HepG2 (cell line): ENCODE results near the gene SLCO3A1. TPM values are rescaled to one million over a fixed set of nuclear protein-coding genes. Genes with fewer than 3 reads are reported as not detected.

Experiments used
- ATAC-seq: fragments of 200-7000 bp; cut with Tn5 transposase; 3 replicates; pipeline ENCODE4 v1.9.1; 2020; ENCODE audit warnings: mild to moderate bottlenecking, moderate library complexity
- BruUV-seq: library from RNA; stranded (reverse); fragments of 400-500 nt; replicated peaks from 2 replicates; lab custom pipeline; 2021; lab: Mats Ljungman, UMichigan
- CTCF ChIA-PET: fragments of 300-600 bp; formaldehyde crosslinking; extraction: SDS; loops from one replicate; lab custom pipeline; 2021; ENCODE audit warnings: low total read pairs, inconsistent platforms, low intra/inter-chr PET ratio; lab: Yijun Ruan, JAX
- POLR2A ChIA-PET: fragments of 350-600 bp; sonication (Branson Sonifier 250); formaldehyde crosslinking; loops from one replicate; lab custom pipeline; 2020; ENCODE audit warnings: antibody characterized with exemption, inconsistent platforms; lab: Yijun Ruan, JAX
- DNase-seq: peaks from one replicate; pipeline ENCODE4 v3.0.0-alpha.2; 2015; ENCODE audit warnings: low spot score
- FAIRE-seq: peaks from 3 replicates; lab custom pipeline; 2011; peaks lifted over from hg19 to GRCh38; lab: Jason Lieb, UNC
- H2AFZ ChIP-seq: one replicate; pipeline ENCODE4 v1.6.1; 2011; ENCODE audit warnings: low read length, inconsistent platforms
- H3K27ac ChIP-seq: fragments of 300-600 bp; 3 replicates; pipeline ENCODE4 v1.8.0; 2011; ENCODE audit warnings: mixed run types, mild to moderate bottlenecking, mixed read lengths, low read length, inconsistent platforms; ENCODE audit not compliant: insufficient read depth; ENCODE audit errors: extremely low read length
- H3K27me3 ChIP-seq, 2 experiments: fragments of 200-600 bp in 1 of 2; 2 replicates in 1 of 2; 3 replicates in 1 of 2; pipeline versions ENCODE4 v1.6.0 to v1.8.0; 2011; ENCODE audit warnings: low read length in 2 of 2, mild to moderate bottlenecking in 2 of 2, moderate library complexity in 2 of 2, inconsistent platforms in 1 of 2; ENCODE audit not compliant: insufficient read depth in 2 of 2, control insufficient read depth in 1 of 2
- H3K36me3 ChIP-seq, 2 experiments: fragments of 200-600 bp in 1 of 2; replicated peaks in 1 of 2; 2 replicates in 1 of 2; 3 replicates in 1 of 2; pipeline versions ENCODE4 v1.5.1 to v1.8.0; 2011; ENCODE audit warnings: low read length in 2 of 2, inconsistent platforms in 1 of 2; ENCODE audit not compliant: insufficient read depth in 2 of 2, control insufficient read depth in 1 of 2
- H3K4me1 ChIP-seq: 2 replicates; pipeline ENCODE4 v1.5.1; 2012; ENCODE audit warnings: low read length, inconsistent platforms; ENCODE audit not compliant: insufficient read depth
- H3K4me2 ChIP-seq: 2 replicates; pipeline ENCODE4 v1.6.0; 2011; ENCODE audit warnings: low read depth, low read length, inconsistent platforms
- H3K4me3 ChIP-seq, 3 experiments: fragments of 200-600 bp in 1 of 3; sonication (generic), shearing (Covaris generic) in 1 of 3; replicated peaks in 1 of 3; 2 replicates each; pipeline ENCODE4 v1.5.1; 2011 to 2016; ENCODE audit warnings: low read length in 3 of 3, inconsistent platforms in 2 of 3, low read depth in 2 of 3, mild to moderate bottlenecking in 2 of 3, control low read depth in 1 of 3, mixed read lengths in 1 of 3; ENCODE audit not compliant: insufficient read depth in 1 of 3
- H3K79me2 ChIP-seq: one replicate; pipeline ENCODE4 v1.6.1; 2011; ENCODE audit warnings: low read length, inconsistent platforms; ENCODE audit not compliant: insufficient read depth
- H3K9ac ChIP-seq: 2 replicates; pipeline ENCODE4 v1.6.0; 2011; ENCODE audit warnings: mild to moderate bottlenecking, low read depth, low read length, inconsistent platforms; ENCODE audit not compliant: insufficient read depth
- H3K9me3 ChIP-seq: 2 replicates; pipeline ENCODE4 v1.5.1; 2012; ENCODE audit warnings: mild to moderate bottlenecking, low read length
- H4K20me1 ChIP-seq: 2 replicates; pipeline ENCODE4 v1.6.0; 2011; ENCODE audit warnings: inconsistent platforms, mild to moderate bottlenecking, low read length, moderate library complexity; ENCODE audit not compliant: insufficient read depth
- CEBPZ ChIP-seq: IDR thresholded peaks from 2 replicates; pipeline ENCODE4 v1.6.1; 2012; ENCODE audit warnings: low read length, improper control_type of control experiment
- CENPBD1 ChIP-seq: sonication (generic); formaldehyde crosslinking; IDR thresholded peaks from 2 replicates; pipeline ENCODE4 v1.8.0; 2022; ENCODE audit warnings: missing genetic modification reagents, low read depth, mild to moderate bottlenecking, borderline replicate concordance
- DBP ChIP-seq: sonication (generic); formaldehyde crosslinking; IDR thresholded peaks from 2 replicates; pipeline ENCODE4 v1.4.0; 2020; ENCODE audit warnings: missing genetic modification reagents; ENCODE audit errors: not compliant biosample characterization
- HMGXB4 ChIP-seq, 2 experiments: sonication (generic) in 1 of 2; formaldehyde crosslinking in 1 of 2; IDR thresholded peaks; 2 replicates each; pipeline versions ENCODE4 v1.4.0 to v1.6.1; 2018 to 2020; ENCODE audit warnings: missing genetic modification reagents in 2 of 2, borderline replicate concordance in 1 of 2, low read depth in 1 of 2, mild to moderate bottlenecking in 1 of 2, missing biosample characterization in 1 of 2
- IKZF5 ChIP-seq: IDR thresholded peaks from 2 replicates; pipeline ENCODE4 v1.6.1; 2018; ENCODE audit warnings: missing genetic modification reagents, mild to moderate bottlenecking, missing compliant biosample characterization
- MIER2 ChIP-seq: IDR thresholded peaks from 2 replicates; pipeline ENCODE4 v1.6.1; 2016; ENCODE audit warnings: missing biosample characterization, missing genetic modification reagents
- RFXANK ChIP-seq: IDR thresholded peaks from 2 replicates; pipeline ENCODE4 v1.6.1; 2016
- ZBTB46 ChIP-seq: sonication (generic); formaldehyde crosslinking; IDR thresholded peaks from 2 replicates; pipeline ENCODE4 v1.4.0; 2020; ENCODE audit warnings: mild to moderate bottlenecking, missing genetic modification reagents, borderline replicate concordance
- ZNF138 ChIP-seq: sonication (generic); formaldehyde crosslinking; IDR thresholded peaks from 2 replicates; pipeline ENCODE4 v1.5.0; 2020; ENCODE audit warnings: mild to moderate bottlenecking, low read depth, missing genetic modification reagents
- ZNF414 ChIP-seq: sonication (generic); formaldehyde crosslinking; IDR thresholded peaks from 2 replicates; pipeline ENCODE4 v1.5.0; 2020; ENCODE audit warnings: missing genetic modification reagents
- ZNF501 ChIP-seq: sonication (generic); formaldehyde crosslinking; IDR thresholded peaks from 2 replicates; pipeline ENCODE4 v1.5.1; 2020; ENCODE audit warnings: mild to moderate bottlenecking, moderate library complexity, missing genetic modification reagents
- ZNF546 ChIP-seq: sonication (generic); formaldehyde crosslinking; conservative IDR thresholded peaks from 2 replicates; pipeline ENCODE4 v1.8.1; 2023; ENCODE audit warnings: mild to moderate bottlenecking, missing genetic modification reagents
- ZNF792 ChIP-seq: IDR thresholded peaks from 2 replicates; pipeline ENCODE4 v1.6.1; 2016
- WGBS: methylation state at CpG from one replicate; pipeline ENCODE4 v1.1.6; 2017; ENCODE audit warnings: low lambda C conversion rate; 5-methylcytosine and 5-hydroxymethylcytosine counted together
- in situ Hi-C: cut with HindIII; loops from 2 replicates; pipeline ENCODE4 v1.10.0; 2017; ENCODE audit warnings: low pct_unique_long_range_greater_than_20kb; ENCODE audit not compliant: extremely low pct_ligation_motif_present
- intact Hi-C: fragments of 100-400 bp; cut with micrococcal nuclease; formaldehyde crosslinking; loops from one replicate; pipeline ENCODE4 v1.10.0; 2022; ENCODE audit not compliant: unreplicated experiment
- polyA plus RNA-seq, 8 experiments: library from polyadenylated mRNA; depleted of rRNA in 3 of 8; stranded (reverse) in 7 of 8; unstranded in 1 of 8; fragments of >200 nt; fragmentation: Illumina TruSeq in 4 of 8; extraction: Trizol in 4 of 8; gene quantifications; 2 replicates each; pipeline versions ENCODE4 v1.2.1 to v1.2.3, GENCODE V29; 2011 to 2016; ENCODE audit warnings: low read depth in 4 of 8, missing spikeins in 1 of 8, mixed read lengths in 1 of 8; ENCODE audit not compliant: insufficient read depth in 1 of 8
- total RNA-seq, 5 experiments: library from RNA; depleted of rRNA; stranded (reverse); fragments of >200 nt; fragmentation: Illumina TruSeq; extraction: Trizol; gene quantifications; 2 replicates each; pipeline ENCODE4 v1.2.3, GENCODE V29; 2016; ENCODE audit warnings: low read depth in 1 of 5

SLCO3A1 gene
- total and polyA plus RNA-seq, 2 of the 13 experiments (the other 11 are each of a cell fraction or from before 2014, with no cell fraction given), result 0.02 TPM; not detected in 1

- Histone ChIP-seq H3K36me3 (no peaks in the 10 kb centered on the region), H2AFZ (no peak overlapping the region), H3K79me2 (no peaks in the 10 kb centered on the region), H3K9ac (no peak overlapping the region), H3K4me2 (no peak overlapping the region), H3K4me1 (no peaks in the 10 kb centered on the region), H3K4me3 (no peak overlapping the region), H3K9me3 (no peaks in the 10 kb centered on the region), H3K27ac (no peak overlapping the region), H4K20me1 (no peaks in the 10 kb centered on the region), H3K27me3 (peaks cover 0 to 5% of the 10 kb centered on the region in 2 experiments; a peak in 1 of 5 replicates)
- DNase-seq (no peak), ATAC-seq (no peak), FAIRE-seq (no peak)
- CTCF ChIA-PET, result no interaction called here
- 0% methylated on average over 2 of the region's 2 CpGs for WGBS
- POLR2A ChIA-PET, result no interaction called here
- no TSS peak for BruUV-seq
- in situ Hi-C loops, result no loop called here
- intact Hi-C loops, result no loop called here
- no peak for TF ChIP-seq ZNF546 (CRISPR knock-in tag)
- no peak for TF ChIP-seq CENPBD1
- TF ChIP-seq IKZF5 (CRISPR knock-in tag), result no peak
- no peak for TF ChIP-seq ZNF414 (CRISPR knock-in tag)
- no peak for TF ChIP-seq ZNF138 (CRISPR knock-in tag)
- no peak for TF ChIP-seq ZBTB46 (CRISPR knock-in tag)
- TF ChIP-seq HMGXB4 (CRISPR knock-in tag; IDR thresholded peaks at IDR 0.05; ENCODE audit: borderline replicate concordance in 1 of 2, low read depth in 1 of 2), result no peak
- no peak for TF ChIP-seq RFXANK (CRISPR knock-in tag)
- TF ChIP-seq MIER2 (CRISPR knock-in tag), result no peak
- no peak for TF ChIP-seq ZNF792 (CRISPR knock-in tag)
- no peak for TF ChIP-seq DBP
- TF ChIP-seq CEBPZ, result no peak
- TF ChIP-seq ZNF501 (CRISPR knock-in tag), result no peak
Observed at GRCh38 chr15:92035961-92036360, 182.5 kb downstream of the SLCO3A1 start.
